WTC11 (cell line): Measurements from ENCODE around the gene PREPL. TPM values are rescaled to one million over a fixed set of nuclear protein-coding genes. Genes with fewer than 3 reads are reported as not detected.

ENCODE experiments used
- ATAC-seq: fragments of 200-7000 bp; cut with Tn5 transposase; 2 replicates; pipeline ENCODE4 v1.10.0; 2021; ENCODE audit warnings: mild to moderate bottlenecking, moderate library complexity
- CTCF ChIA-PET: fragments of 300-600 bp; sonication (Branson Sonifier 250); formaldehyde crosslinking; loops from one replicate; lab custom pipeline; 2021; ENCODE audit warnings: antibody characterized with exemption; lab: Charles Lee
- POLR2A ChIA-PET: fragments of 350-600 bp; sonication (Branson Sonifier 250); formaldehyde crosslinking; loops from one replicate; lab custom pipeline; 2021; ENCODE audit warnings: antibody characterized with exemption; lab: Charles Lee
- DNase-seq: peaks from one replicate; pipeline ENCODE4 v3.0.0; 2021; ENCODE audit warnings: low spot score
- H3K27ac Mint-ChIP-seq: 2 replicates; pipeline ENCODE4 v1.8.0; 2021; ENCODE audit warnings: mixed read lengths
- H3K27me3 Mint-ChIP-seq: 2 replicates; pipeline ENCODE4 v1.8.0; 2021; ENCODE audit warnings: low read depth, mild to moderate bottlenecking, moderate library complexity, mixed read lengths
- H3K36me3 Mint-ChIP-seq: 2 replicates; pipeline ENCODE4 v1.8.0; 2021; ENCODE audit warnings: mixed read lengths
- H3K4me1 Mint-ChIP-seq: 2 replicates; pipeline ENCODE4 v1.8.0; 2022; ENCODE audit warnings: mixed read lengths
- H3K4me3 Mint-ChIP-seq: 2 replicates; pipeline ENCODE4 v1.8.0; 2021; ENCODE audit warnings: mild to moderate bottlenecking, moderate library complexity, mixed read lengths
- H3K9me3 Mint-ChIP-seq: 2 replicates; pipeline ENCODE4 v1.8.0; 2021; ENCODE audit warnings: mixed read lengths
- CREM ChIP-seq: sonication (generic); formaldehyde crosslinking; IDR thresholded peaks from 2 replicates; pipeline ENCODE4 v1.8.1; 2022; ENCODE audit warnings: mild to moderate bottlenecking, missing genetic modification reagents, moderate library complexity
- CTCF ChIP-seq: fragments of 200-600 bp; IDR thresholded peaks from 2 replicates; pipeline ENCODE4 v1.8.0; 2022; ENCODE audit warnings: antibody characterized with exemption
- E2F5 ChIP-seq: sonication (generic); formaldehyde crosslinking; IDR thresholded peaks from 2 replicates; pipeline ENCODE4 v1.8.1; 2022; ENCODE audit warnings: mild to moderate bottlenecking, moderate library complexity, missing genetic modification reagents
- ESRRA ChIP-seq: sonication (generic); formaldehyde crosslinking; IDR thresholded peaks from 2 replicates; pipeline ENCODE4 v1.8.1; 2022; ENCODE audit warnings: mild to moderate bottlenecking, missing genetic modification reagents, borderline replicate concordance
- FOXP4 ChIP-seq: sonication (generic); formaldehyde crosslinking; IDR thresholded peaks from 2 replicates; pipeline ENCODE4 v1.8.0; 2022; ENCODE audit warnings: mild to moderate bottlenecking, missing genetic modification reagents
- GRHL2 ChIP-seq: fragments of 250-450 bp; sonication (Bioruptor Pico); IDR thresholded peaks from 2 replicates; pipeline ENCODE4 v1.8.0; 2022; ENCODE audit warnings: mild to moderate bottlenecking, moderate library complexity; ENCODE audit not compliant: insufficient replicate concordance, severe bottlenecking
- HMGXB4 ChIP-seq: sonication (generic); formaldehyde crosslinking; IDR thresholded peaks from 2 replicates; pipeline ENCODE4 v1.8.1; 2023; ENCODE audit warnings: mild to moderate bottlenecking, moderate library complexity, missing genetic modification reagents
- JUN ChIP-seq: sonication (generic); formaldehyde crosslinking; IDR thresholded peaks from 2 replicates; pipeline ENCODE4 v1.8.0; 2023; ENCODE audit warnings: mild to moderate bottlenecking, missing genetic modification reagents
- PRDM15 ChIP-seq: sonication (generic); formaldehyde crosslinking; IDR thresholded peaks from 2 replicates; pipeline ENCODE4 v1.8.0; 2022; ENCODE audit warnings: missing genetic modification reagents
- PRRX2 ChIP-seq: fragments of 250-450 bp; sonication (Bioruptor Pico); IDR thresholded peaks from 2 replicates; pipeline ENCODE4 v1.8.0; 2021; ENCODE audit warnings: mild to moderate bottlenecking
- RORB ChIP-seq: fragments of 250-450 bp; sonication (Bioruptor Pico); IDR thresholded peaks from 2 replicates; pipeline ENCODE4 v1.9.0; 2021; ENCODE audit warnings: mild to moderate bottlenecking
- SMAD4 ChIP-seq: sonication (generic); formaldehyde crosslinking; IDR thresholded peaks from 2 replicates; pipeline ENCODE4 v1.8.0; 2022; ENCODE audit warnings: mild to moderate bottlenecking, missing genetic modification reagents
- SP1 ChIP-seq: sonication (generic); formaldehyde crosslinking; conservative IDR thresholded peaks from 2 replicates; pipeline ENCODE4 v1.8.1; 2022; ENCODE audit warnings: missing genetic modification reagents
- ZNF121 ChIP-seq: sonication (generic); formaldehyde crosslinking; IDR thresholded peaks from 2 replicates; pipeline ENCODE4 v1.8.0; 2023; ENCODE audit warnings: missing genetic modification reagents
- total RNA-seq: library from RNA; stranded (reverse); gene quantifications from 3 replicates; pipeline ENCODE4 v1.2.3, GENCODE V29; 2021
- TF ChIP-seq, protein P1 (sequence below): fragments of 250-450 bp; sonication (Bioruptor Pico); IDR thresholded peaks from 2 replicates; pipeline ENCODE4 v1.9.0; 2021; ENCODE audit warnings: mild to moderate bottlenecking
- TF ChIP-seq, protein P2 (sequence below): sonication (generic); formaldehyde crosslinking; IDR thresholded peaks from 2 replicates; pipeline ENCODE4 v1.8.0; 2023; ENCODE audit warnings: mild to moderate bottlenecking, missing genetic modification reagents
- TF ChIP-seq, protein P3 (sequence below): fragments of 250-450 bp; sonication (Bioruptor Pico); IDR thresholded peaks from 2 replicates; pipeline ENCODE4 v1.9.0; 2021; ENCODE audit warnings: mild to moderate bottlenecking, borderline replicate concordance

The PREPL gene
- total RNA-seq, 1 experiment from 2014 or later: 29.3 TPM

DNA sequence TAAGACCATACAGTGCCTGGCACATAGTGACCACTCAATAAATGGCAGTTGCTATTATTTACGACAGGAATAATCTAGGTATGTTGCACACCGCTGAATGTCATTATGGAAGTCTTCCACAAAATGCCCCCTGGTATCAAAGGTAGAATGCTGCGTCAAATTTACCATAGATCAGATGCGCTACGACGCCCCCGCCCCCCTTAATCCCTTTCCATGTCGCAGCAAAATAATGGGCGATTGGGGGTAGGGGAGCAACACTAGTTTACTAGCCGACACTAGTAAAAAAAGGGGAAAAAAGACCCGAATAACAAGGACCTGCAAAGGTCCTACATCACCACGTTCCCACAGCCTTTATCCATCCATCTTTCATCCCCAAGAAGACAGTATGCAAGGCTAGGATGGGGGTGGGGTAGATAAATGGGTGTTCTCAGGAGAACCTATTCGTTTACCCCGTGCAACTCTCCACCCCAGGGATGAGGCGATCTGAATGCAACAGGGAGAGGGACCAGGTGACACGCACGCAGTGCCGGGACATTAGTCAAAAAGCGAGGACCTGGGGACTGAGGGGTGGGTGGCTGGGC is 455 bp downstream of the PREPL start:
- Mint-ChIP-seq H3K4me3 (peak overlapping the region; percentile 100), H3K27me3 (no peaks in the 10 kb centered on the region), H3K9me3 (no peaks in the 10 kb centered on the region), H3K4me1 (peaks cover 18% of the 10 kb centered on the region), H3K27ac (peak overlapping the region; percentile 99), H3K36me3 (no peaks in the 10 kb centered on the region)
- POLR2A ChIA-PET: interaction anchor here (1.0 to 1.7 kb wide), 4 partner anchors 9 to 429 kb away, joined by 3 to 9 read pairs (median 4); no protein-coding TSS in a partner anchor
- ATAC-seq: no peak
- CTCF ChIA-PET: interaction anchor here (1.0 to 2.0 kb wide), 7 partner anchors 28 to 613 kb away, joined by 3 to 12 read pairs (median 8); no protein-coding TSS in a partner anchor
- TF ChIP-seq, protein P1, sequence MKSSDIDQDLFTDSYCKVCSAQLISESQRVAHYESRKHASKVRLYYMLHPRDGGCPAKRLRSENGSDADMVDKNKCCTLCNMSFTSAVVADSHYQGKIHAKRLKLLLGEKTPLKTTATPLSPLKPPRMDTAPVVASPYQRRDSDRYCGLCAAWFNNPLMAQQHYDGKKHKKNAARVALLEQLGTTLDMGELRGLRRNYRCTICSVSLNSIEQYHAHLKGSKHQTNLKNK: no peak
- TF ChIP-seq PRRX2 (CRISPR knock-in tag) (no peak), E2F5 (CRISPR knock-in tag) (no peak), GRHL2 (no peak), CTCF (no peak), JUN (CRISPR knock-in tag) (no peak)
- TF ChIP-seq, protein P2, sequence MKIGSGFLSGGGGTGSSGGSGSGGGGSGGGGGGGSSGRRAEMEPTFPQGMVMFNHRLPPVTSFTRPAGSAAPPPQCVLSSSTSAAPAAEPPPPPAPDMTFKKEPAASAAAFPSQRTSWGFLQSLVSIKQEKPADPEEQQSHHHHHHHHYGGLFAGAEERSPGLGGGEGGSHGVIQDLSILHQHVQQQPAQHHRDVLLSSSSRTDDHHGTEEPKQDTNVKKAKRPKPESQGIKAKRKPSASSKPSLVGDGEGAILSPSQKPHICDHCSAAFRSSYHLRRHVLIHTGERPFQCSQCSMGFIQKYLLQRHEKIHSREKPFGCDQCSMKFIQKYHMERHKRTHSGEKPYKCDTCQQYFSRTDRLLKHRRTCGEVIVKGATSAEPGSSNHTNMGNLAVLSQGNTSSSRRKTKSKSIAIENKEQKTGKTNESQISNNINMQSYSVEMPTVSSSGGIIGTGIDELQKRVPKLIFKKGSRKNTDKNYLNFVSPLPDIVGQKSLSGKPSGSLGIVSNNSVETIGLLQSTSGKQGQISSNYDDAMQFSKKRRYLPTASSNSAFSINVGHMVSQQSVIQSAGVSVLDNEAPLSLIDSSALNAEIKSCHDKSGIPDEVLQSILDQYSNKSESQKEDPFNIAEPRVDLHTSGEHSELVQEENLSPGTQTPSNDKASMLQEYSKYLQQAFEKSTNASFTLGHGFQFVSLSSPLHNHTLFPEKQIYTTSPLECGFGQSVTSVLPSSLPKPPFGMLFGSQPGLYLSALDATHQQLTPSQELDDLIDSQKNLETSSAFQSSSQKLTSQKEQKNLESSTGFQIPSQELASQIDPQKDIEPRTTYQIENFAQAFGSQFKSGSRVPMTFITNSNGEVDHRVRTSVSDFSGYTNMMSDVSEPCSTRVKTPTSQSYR: no peak
- no peak for DNase-seq

DNA sequence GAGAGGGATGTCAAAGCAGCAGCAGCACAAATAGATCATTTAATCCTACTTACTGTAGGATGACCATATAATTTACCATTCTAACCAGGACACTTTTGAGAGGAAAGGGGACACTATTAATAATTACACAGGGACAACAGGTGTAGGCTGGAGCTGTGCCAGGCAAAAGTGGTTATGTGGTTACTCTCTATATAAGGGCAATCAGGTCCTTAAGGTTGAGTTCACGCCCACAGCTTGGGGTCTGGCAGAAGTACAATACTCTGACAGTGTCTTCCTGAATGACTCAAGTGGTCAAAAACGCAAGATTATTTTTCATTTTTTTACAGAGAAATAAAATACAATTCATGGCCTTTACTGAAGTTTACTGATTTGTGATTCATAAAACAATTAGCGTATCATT is 2.8 kb downstream of the PREPL start:
- ChIA-PET CTCF (interaction anchor here (1.8 kb wide), 1 partner anchor 314 kb away, joined by 10 read pairs; no protein-coding TSS in a partner anchor), POLR2A (no interaction called here)
- no peaks in the 10 kb centered on the region for H3K9me3 Mint-ChIP-seq
- H3K27ac Mint-ChIP-seq: no peak overlapping the region
- no peaks in the 10 kb centered on the region for H3K36me3 Mint-ChIP-seq
- H3K4me1 Mint-ChIP-seq: peaks cover 13% of the 10 kb centered on the region
- ATAC-seq: no peak
- no peak overlapping the region for H3K4me3 Mint-ChIP-seq
- no peaks in the 10 kb centered on the region for H3K27me3 Mint-ChIP-seq
- no peak for DNase-seq
- TF ChIP-seq CREM (CRISPR knock-in tag) (no peak), ZNF121 (CRISPR knock-in tag) (no peak), FOXP4 (no peak), HMGXB4 (CRISPR knock-in tag) (no peak), RORB (CRISPR knock-in tag) (no peak), PRDM15 (CRISPR knock-in tag) (no peak), SMAD4 (CRISPR knock-in tag) (no peak), SP1 (CRISPR knock-in tag) (no peak), ESRRA (CRISPR knock-in tag) (no peak)
- TF ChIP-seq, protein P3, sequence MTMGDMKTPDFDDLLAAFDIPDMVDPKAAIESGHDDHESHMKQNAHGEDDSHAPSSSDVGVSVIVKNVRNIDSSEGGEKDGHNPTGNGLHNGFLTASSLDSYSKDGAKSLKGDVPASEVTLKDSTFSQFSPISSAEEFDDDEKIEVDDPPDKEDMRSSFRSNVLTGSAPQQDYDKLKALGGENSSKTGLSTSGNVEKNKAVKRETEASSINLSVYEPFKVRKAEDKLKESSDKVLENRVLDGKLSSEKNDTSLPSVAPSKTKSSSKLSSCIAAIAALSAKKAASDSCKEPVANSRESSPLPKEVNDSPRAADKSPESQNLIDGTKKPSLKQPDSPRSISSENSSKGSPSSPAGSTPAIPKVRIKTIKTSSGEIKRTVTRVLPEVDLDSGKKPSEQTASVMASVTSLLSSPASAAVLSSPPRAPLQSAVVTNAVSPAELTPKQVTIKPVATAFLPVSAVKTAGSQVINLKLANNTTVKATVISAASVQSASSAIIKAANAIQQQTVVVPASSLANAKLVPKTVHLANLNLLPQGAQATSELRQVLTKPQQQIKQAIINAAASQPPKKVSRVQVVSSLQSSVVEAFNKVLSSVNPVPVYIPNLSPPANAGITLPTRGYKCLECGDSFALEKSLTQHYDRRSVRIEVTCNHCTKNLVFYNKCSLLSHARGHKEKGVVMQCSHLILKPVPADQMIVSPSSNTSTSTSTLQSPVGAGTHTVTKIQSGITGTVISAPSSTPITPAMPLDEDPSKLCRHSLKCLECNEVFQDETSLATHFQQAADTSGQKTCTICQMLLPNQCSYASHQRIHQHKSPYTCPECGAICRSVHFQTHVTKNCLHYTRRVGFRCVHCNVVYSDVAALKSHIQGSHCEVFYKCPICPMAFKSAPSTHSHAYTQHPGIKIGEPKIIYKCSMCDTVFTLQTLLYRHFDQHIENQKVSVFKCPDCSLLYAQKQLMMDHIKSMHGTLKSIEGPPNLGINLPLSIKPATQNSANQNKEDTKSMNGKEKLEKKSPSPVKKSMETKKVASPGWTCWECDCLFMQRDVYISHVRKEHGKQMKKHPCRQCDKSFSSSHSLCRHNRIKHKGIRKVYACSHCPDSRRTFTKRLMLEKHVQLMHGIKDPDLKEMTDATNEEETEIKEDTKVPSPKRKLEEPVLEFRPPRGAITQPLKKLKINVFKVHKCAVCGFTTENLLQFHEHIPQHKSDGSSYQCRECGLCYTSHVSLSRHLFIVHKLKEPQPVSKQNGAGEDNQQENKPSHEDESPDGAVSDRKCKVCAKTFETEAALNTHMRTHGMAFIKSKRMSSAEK (CRISPR knock-in tag): no peak
